Activated CD8-positive, alpha-beta T cell treated with anti-CD3 and anti-CD28 coated beads for 36 hours (primary cell): ENCODE data around the gene CNTNAP2. TPM values are rescaled to one million over a fixed set of nuclear protein-coding genes. Genes with fewer than 3 reads are reported as not detected.

Experiments
- ATAC-seq: fragments of 200-7000 bp; cut with Tn5 transposase; one replicate; pipeline ENCODE4 v1.10.0; 2021; ENCODE audit warnings: mild to moderate bottlenecking, moderate library complexity
- CTCF ChIA-PET: fragments of 350-600 bp; sonication (Branson Sonifier 250); formaldehyde crosslinking; loops from one replicate; lab custom pipeline; 2021; ENCODE audit warnings: antibody characterized with exemption; lab: Charles Lee
- POLR2A ChIA-PET: fragments of 350-600 bp; sonication (Branson Sonifier 250); formaldehyde crosslinking; loops from one replicate; lab custom pipeline; 2021; ENCODE audit warnings: antibody characterized with exemption; lab: Charles Lee
- DNase-seq: peaks from one replicate; pipeline ENCODE4 v3.0.0-alpha.2; 2020
- H3K27ac Mint-ChIP-seq: one replicate; pipeline ENCODE4 v1.8.0; 2021; ENCODE audit warnings: mild to moderate bottlenecking, mixed read lengths
- H3K27me3 Mint-ChIP-seq: one replicate; pipeline ENCODE4 v1.8.0; 2021; ENCODE audit warnings: mixed read lengths
- H3K36me3 Mint-ChIP-seq: one replicate; pipeline ENCODE4 v1.8.0; 2021; ENCODE audit warnings: low read depth, mixed read lengths
- H3K4me1 Mint-ChIP-seq: one replicate; pipeline ENCODE4 v1.8.0; 2021; ENCODE audit warnings: low read depth, mixed read lengths
- H3K4me3 Mint-ChIP-seq: one replicate; pipeline ENCODE4 v1.8.0; 2021; ENCODE audit warnings: mild to moderate bottlenecking, moderate library complexity, mixed read lengths
- H3K9me3 Mint-ChIP-seq: one replicate; pipeline ENCODE4 v1.8.0; 2021; ENCODE audit warnings: mixed read lengths
- CTCF ChIP-seq: fragments of 200-600 bp; IDR thresholded peaks from one replicate; pipeline ENCODE4 v1.8.0; 2022; ENCODE audit warnings: antibody characterized with exemption, mild to moderate bottlenecking
- intact Hi-C: fragments of 100-400 bp; cut with micrococcal nuclease; formaldehyde crosslinking; loops from one replicate; pipeline ENCODE4 v1.10.0; 2022
- total RNA-seq, 2 experiments: library from RNA; stranded (reverse); gene quantifications; one replicate each; pipeline ENCODE4 v1.2.3, GENCODE V29; 2021

Gene CNTNAP2
- total RNA-seq, 2 experiments from 2014 or later = not detected

- no peaks in the 10 kb centered on the region for H3K9me3 Mint-ChIP-seq
- ATAC-seq (no peak), DNase-seq (no peak)
- H3K36me3 Mint-ChIP-seq = no peaks in the 10 kb centered on the region
- H3K27me3 Mint-ChIP-seq = peaks cover 16% of the 10 kb centered on the region
- ChIA-PET CTCF (no interaction called here), POLR2A (no interaction called here)
- no peaks in the 10 kb centered on the region for H3K4me1 Mint-ChIP-seq
- H3K27ac Mint-ChIP-seq = no peak overlapping the region
- H3K4me3 Mint-ChIP-seq = no peak overlapping the region
- no peak for TF ChIP-seq CTCF
- intact Hi-C loops = no loop called here
These were observed 2231.4 kb downstream of the CNTNAP2 start for GRCh38 chr7:148347981-148348380.

DNA sequence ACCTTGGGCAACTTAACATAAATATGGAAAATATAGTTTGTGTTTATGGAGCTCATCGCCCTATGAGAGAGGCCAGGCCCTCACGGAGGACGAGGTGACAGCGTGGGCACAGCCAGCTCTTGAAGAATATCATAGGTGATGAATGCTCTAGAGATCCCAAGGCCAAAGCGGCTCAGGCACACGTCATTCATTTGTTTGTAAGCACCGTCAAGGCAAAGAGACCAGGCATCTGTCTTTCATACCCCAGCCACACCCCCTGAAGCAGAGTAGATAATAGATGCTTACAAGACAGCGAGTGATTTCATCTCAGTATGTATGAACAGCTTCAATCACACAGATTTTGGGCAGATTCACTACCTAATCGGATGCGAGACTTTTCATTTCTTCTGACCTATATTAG lies 2231.9 kb downstream of the CNTNAP2 start:
- no peak for DNase-seq
- Mint-ChIP-seq H3K27me3 (peaks cover 12% of the 10 kb centered on the region), H3K27ac (no peak overlapping the region), H3K4me3 (no peak overlapping the region), H3K4me1 (no peaks in the 10 kb centered on the region), H3K9me3 (no peaks in the 10 kb centered on the region), H3K36me3 (no peaks in the 10 kb centered on the region)
- CTCF ChIA-PET = no interaction called here
- POLR2A ChIA-PET = no interaction called here
- intact Hi-C loops = no loop called here
- no peak for TF ChIP-seq CTCF
- ATAC-seq = no peak

DNA sequence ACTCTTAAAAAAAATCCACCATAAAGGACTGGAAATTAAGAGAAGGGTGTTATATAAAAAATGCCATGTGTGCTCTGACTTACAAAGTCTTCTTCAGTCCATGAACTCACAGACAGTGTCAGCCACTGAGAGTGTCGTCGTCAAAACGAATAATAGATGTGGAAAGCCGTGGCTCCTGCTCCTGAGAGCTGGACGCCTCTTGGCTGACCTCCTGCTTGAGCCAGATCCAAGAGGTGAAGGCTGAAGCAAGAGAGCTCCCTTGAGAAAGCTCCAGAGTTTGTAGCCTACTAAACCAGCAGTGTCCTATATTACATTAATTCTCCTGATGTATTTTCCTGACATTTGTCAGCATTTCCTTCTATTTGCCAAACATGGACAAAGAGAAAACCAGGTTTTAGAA lies 2239.7 kb downstream of the CNTNAP2 start:
- no peak for TF ChIP-seq CTCF
- Mint-ChIP-seq H3K4me1 (no peaks in the 10 kb centered on the region), H3K27me3 (peaks cover 7% of the 10 kb centered on the region), H3K9me3 (no peaks in the 10 kb centered on the region), H3K27ac (no peak overlapping the region), H3K4me3 (no peak overlapping the region), H3K36me3 (no peaks in the 10 kb centered on the region)
- DNase-seq (no peak), ATAC-seq (no peak)
- POLR2A ChIA-PET = no interaction called here
- CTCF ChIA-PET = no interaction called here
- intact Hi-C loops = no loop called here

- ATAC-seq = no peak
- intact Hi-C loops = no loop called here
- ChIA-PET CTCF (no interaction called here), POLR2A (interaction anchor here (0.8 kb wide), 1 partner anchor 49 kb away, joined by 3 read pairs; no protein-coding TSS in a partner anchor)
- Mint-ChIP-seq H3K27me3 (peaks cover 5% of the 10 kb centered on the region), H3K4me1 (no peaks in the 10 kb centered on the region), H3K4me3 (no peak overlapping the region), H3K36me3 (no peaks in the 10 kb centered on the region), H3K27ac (no peak overlapping the region), H3K9me3 (no peaks in the 10 kb centered on the region)
- DNase-seq = no peak
- TF ChIP-seq CTCF = no peak
These were observed 2245.9 kb downstream of the CNTNAP2 start for GRCh38 chr7:148362541-148362940.

GRCh38 chr7:148367731-148368475 lies 2251.3 kb downstream of the CNTNAP2 start:
- no peak overlapping the region for H3K4me3 Mint-ChIP-seq
- H3K36me3 Mint-ChIP-seq = no peaks in the 10 kb centered on the region
- intact Hi-C loops = no loop called here
- ATAC-seq (no peak), DNase-seq (no peak)
- no peak overlapping the region for H3K27ac Mint-ChIP-seq
- ChIA-PET CTCF (no interaction called here), POLR2A (no interaction called here)
- no peak for TF ChIP-seq CTCF
- no peaks in the 10 kb centered on the region for H3K9me3 Mint-ChIP-seq
- H3K4me1 Mint-ChIP-seq = no peaks in the 10 kb centered on the region
- H3K27me3 Mint-ChIP-seq = peaks cover 2% of the 10 kb centered on the region
